GM19043 (cell line): Measurements from ENCODE around the gene GRM5.
"Not testable (repeated sequence)": the region's sequence is repeated elsewhere in the genome, so short reads cannot be mapped to it uniquely, and the experiment has no call there.

Experiments
- ATAC-seq: cut with Tn5 transposase; IDR thresholded peaks from one replicate; pipeline ENCODE4 v1.9.1; 2021; ENCODE audit warnings: low read depth; ENCODE audit not compliant: unreplicated experiment

GRM5 gene

DNA sequence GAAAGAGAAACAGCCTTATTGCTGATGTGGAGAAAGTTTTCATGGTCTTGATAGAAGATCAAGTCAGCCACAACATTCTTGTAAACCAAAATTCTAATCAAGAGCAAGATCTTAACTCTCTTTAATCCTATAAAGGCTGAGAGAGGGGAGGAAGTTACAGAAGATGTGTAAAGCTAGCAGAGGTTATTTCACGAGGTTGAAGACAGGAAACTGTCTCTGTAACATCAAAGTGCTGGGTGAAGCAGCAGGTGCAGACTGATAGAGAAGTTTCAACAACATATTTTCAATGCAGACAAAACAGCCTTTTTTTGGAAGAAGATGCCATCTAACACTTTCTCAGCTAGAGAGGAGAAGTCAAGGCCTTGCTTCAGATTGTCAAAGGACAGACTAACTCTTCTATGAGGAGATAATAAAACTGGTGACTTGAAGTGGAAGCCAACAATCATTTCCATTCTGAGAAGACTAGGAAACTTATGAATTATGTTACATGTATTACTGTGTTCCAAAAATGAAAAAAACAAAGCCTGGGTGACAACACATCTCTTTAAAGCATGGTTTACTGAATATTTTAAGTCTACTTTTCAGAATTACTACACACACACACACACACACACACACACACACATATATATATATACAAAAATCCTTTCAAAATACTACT, 221.9 kb downstream of the GRM5 start:
- not testable (repeated sequence) for ATAC-seq

DNA sequence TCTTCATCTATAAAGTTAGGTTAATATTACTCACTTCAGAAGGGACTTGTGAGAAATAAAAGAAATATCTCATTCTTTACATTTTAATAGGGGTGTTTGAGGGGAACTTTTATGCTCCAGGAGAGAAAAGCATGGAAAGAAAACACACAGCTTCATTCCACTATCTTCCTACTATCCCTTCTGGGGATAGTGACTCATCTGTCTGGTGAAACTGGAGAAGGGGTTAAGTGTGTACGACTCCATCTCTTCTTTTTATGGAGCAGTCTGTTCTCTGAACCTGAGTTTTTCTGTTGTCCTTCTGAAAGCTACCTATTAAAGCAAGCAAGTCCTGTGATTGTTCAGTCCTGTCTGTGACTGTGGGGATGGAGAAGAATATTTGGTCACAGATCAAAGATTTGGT, 227.6 kb downstream of the GRM5 start:
- ATAC-seq, result not testable (repeated sequence)

DNA sequence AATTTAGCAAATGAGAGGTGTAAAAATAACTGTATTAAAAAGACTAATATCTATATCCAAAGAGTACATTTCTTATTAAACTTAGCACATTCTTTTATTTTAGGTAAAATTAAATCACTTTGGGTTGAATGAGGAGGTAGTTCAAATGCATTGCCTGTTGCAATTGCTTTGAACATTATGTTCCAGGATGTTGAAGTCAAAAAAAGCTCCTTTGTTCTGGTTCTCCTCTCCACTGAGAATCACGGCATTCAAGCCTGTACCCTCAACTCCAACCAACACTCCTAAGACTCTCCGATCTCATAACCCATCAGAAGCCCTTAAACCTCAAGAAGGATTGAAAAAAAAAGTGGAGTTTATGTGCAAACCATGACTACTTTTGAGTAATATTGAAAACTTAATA, 230.1 kb downstream of the GRM5 start:
- not testable (repeated sequence) for ATAC-seq

DNA sequence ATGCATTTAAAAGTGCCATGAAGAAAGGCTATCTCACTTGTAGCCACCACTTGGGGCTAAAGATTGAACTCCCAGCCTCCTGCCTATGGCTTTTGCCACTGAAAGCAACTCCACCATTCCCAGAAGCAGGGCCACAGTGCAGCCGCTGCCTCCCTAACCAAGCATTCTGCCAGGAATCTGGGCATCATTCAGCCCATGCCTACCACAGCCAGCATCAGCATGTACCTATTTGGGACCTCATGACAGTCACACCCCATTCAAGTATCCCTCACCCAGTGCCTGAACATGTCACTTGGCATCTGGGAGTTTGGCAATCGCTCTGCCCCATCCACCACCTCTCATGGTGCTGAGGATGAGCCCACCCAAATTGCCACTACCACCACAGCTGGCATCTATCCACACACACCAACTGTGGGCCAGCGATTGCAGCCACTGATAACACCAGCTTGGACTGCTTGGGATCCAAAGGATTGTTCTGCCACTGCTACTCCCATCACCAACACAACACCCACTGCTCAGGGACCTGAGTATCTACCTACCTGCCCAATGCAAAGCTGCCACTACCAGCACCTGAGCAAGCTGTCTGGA, 234.4 kb downstream of the GRM5 start:
- no peak for ATAC-seq

DNA sequence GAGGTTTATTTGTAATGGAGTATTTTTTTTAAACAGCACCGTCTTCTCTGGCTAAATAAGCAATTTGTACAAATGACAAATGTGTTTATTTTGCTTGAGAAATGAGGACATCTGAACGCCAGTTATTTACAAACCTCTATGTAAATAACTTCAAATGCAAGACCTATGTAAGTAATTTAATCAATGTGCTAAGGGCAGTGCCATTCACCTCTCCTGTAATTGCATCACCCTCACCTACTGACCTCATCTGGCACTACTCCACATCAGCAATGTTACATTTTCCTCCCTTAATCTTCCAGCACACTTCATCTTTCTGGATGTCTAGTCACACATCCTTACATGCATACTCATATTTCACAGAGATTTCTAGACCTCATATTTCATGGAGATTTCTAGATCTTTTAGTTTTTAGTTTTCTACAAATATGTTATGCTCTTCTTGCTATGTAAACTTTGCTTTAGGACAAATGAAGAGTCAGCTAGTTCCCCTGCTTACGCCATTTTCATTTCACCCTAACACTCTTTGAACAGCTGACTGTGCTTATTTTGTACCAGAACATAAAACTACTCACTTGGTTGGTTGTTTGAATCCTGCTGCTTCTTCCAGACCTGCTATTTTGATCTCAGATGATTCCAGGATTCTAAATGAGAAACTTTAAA, 238.6 kb downstream of the GRM5 start:
- no peak for ATAC-seq

DNA sequence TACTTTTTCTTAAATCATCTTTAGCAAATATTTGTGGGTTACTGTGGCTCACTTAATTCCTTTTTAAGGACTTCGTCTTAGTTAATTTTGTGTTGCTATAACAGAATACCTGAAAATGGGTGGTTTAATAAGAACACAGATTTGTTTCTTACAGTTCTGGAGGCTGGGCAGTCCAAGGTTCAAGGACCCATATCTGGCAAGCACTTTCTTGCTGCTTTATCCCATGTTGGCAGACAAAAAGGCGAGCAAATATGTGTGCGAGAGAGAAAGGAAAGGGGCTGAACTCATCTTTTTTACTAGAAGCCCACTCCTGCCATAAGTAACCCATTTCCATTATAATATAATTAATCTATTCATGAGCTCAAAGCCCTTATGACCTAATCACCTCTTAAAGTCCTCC, 246.2 kb downstream of the GRM5 start:
- ATAC-seq, result no peak

DNA sequence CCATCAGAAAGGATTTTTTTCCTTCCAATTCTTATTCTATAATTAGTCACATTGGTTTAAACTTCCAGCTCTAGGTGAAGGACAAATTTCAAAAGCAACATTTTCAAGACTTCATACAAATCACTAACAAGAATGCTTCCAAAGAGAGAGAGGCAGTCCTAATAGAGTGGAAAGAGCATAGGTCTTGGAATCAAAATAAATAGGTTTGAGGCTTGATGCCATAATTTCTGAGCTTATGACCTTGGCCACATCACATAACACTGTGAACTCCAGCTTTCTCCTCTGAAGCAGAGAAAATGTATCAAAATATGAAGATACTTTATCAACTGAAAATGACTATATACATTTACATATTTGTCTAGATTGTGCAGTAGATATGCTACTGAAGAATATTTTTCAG, 246.8 kb downstream of the GRM5 start:
- no peak for ATAC-seq

DNA sequence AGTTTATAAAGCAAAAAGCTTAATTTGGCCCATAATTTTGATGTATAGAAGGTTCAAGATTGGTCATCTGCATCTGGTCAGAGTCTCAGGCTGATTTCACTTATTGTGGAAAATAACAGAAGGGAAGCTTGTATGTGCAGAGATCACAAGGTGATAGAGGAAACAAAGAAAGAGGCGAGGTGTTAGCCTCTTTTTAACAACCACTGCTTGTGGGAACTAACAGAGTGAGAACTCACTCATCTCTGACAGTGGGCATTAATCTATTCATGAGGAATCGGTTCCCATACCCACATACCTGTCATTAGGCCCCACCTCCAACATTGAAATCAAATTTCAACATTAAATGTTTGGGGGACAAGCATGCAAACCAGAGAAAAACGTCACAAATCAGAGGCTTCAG, 250.3 kb downstream of the GRM5 start:
- ATAC-seq, result no peak

DNA sequence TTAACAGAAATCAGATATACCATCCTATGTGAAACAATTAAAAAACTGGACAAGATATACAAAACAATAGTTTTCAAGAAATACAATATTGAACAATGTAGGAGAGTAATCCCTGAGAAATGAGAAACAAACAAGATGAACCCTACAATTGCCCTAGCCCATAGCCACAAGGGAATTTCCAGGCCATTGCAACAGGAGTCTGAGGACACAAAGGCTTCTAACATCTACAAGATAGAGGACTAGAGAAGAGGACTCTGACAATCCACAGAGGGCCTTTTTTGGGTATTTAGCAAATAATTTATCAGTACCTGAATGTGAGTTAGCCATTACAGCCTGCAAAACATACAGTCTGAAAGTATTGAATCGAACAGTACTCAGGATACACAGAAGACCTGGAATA, 251.7 kb downstream of the GRM5 start:
- ATAC-seq, result no peak

DNA sequence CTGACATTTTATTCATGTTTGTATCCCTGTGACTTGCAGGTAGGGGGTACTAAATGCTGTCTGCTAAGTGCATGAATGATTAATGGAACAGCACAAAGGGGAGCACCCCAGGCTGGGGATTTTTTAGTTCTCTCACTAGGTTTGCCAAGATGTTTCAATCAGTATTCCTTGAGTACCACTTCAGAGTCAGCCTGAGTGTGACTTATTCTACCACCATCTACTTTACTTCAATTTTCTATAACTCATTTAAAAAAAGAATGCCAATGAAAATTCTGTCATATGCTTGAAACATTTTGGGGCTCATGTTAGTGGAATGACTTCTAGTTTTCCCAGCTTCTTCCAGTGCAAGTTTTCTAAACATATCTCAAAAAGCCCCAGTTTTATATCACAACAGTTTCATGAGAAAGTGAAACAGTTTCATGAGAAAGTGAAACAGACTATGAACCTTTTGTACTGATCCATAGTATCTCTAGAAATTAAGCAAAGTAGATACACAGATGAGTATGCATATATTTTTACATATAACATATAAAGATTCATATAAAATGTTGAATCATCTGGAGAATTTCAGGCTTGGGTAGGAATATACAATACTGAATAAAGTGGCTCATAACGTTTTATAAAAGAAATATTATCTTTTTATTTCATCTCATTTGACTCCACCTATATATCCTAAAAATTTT, 252.4 kb downstream of the GRM5 start:
- peak; percentile 91 for ATAC-seq

DNA sequence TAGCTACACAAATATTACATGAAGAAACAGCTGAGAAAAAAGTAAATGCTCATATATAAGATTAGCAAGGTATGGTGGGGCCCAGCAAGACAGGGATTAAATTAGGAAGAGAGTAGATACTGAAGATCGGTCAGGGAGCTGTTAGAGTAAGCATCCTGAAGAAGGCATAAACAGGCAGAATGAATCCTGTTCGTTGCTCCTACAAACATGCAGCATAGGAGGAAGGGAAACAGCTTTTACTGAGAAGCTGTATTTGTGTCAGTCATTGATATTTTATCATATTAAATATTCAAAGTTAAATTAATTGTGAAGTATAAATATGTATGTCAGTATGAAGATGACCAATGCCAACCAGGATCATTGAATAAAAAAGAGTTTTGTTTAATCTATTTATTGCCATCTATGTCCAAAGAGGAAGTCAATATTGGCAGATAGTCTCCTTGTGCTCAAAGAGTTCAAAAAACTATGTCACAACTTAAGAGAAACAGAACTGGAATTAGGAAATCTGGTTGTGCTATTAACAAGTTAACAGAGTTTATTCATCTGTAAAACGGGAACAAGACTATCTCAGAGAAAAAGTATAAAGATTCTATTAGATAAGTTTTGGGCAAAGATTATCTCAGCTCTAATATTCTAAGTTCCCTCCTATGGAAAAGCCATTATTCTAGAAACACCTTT, 255.2 kb downstream of the GRM5 start:
- no peak for ATAC-seq

DNA sequence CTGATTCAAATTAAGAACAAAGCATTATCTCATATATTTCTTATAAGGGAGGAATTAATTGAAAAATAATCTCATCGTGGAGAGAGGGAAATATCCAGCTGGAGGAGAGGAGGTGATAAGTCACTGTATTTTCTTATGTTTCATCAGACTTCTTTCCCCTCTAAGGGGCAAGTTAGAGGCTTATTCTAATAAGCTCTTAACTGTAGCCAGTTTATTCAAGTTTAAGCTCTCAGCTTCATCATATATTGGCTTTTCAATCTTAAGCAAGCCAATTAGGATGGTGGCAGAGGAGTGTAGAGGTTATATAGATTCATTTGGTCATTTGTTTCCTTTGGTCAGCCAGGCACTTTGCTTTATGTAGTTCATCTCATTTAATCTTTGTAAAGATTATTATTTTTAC, 256.7 kb downstream of the GRM5 start:
- ATAC-seq, result no peak

DNA sequence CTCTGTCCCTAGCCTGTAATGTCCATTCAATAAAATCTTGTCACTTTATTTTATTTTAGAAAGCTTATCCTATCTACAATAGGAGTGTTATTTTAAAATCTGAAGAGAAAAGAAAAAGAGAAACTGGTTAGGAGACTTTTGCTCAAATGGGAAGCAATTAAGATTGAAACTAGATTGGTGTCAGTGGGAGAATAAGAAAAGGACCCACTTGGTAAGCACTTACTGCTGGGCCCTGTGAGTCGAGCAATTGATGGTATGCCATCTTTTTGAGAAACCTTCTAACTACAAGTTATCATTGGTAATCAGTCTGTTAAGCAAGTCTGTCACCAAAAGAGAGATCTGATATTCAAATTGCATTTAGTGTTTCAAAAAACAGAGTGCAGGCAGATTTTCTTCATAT, 258.4 kb downstream of the GRM5 start:
- ATAC-seq, result no peak

DNA sequence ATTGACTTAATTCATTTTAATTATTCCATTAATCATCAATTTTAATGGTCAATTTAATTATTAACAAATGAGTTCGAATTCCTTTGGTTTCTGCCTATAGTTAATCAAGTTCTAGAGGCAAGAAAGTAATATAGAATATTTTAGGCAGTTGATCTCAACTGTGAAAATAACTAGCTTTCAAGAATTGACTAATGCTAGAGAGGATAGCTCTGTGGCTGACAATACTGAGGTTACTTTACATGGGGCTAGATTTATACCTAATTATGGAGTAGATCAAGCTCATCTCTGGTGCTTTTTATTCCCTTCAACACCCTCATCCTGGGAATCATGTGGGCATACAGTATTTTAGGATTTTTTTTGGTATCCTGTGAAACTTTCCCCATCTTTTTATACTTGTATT, 259.4 kb downstream of the GRM5 start:
- no peak for ATAC-seq

DNA sequence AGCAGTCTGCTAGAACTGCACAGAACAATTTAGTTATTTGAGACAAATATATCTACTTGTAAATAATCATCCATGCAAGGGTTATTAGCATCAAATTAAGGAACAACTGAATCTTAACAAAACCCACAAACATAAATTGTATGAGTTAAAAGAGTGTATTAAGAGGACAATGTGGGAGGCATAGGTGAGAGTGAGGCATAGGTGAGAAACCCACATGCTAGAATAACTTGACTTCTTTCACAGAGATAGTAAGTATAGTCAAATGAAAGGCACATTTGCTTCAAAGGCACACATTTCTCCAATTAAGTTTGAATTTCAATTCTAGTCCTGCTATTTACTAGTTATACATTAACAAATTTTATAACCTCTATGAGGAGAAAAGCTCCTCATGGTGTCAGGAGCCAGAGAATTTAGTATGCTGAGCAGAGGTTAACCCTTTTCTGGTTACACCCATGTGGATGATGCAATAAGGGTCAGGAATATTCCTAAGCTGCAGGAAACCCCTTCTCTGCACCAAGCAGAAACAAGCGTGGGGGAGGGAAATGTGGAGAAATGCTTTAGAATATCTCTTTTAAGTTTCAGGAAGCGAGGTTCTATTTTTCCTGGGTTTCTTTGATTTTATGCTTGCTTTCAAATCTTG, 264.2 kb downstream of the GRM5 start:
- no peak for ATAC-seq

DNA sequence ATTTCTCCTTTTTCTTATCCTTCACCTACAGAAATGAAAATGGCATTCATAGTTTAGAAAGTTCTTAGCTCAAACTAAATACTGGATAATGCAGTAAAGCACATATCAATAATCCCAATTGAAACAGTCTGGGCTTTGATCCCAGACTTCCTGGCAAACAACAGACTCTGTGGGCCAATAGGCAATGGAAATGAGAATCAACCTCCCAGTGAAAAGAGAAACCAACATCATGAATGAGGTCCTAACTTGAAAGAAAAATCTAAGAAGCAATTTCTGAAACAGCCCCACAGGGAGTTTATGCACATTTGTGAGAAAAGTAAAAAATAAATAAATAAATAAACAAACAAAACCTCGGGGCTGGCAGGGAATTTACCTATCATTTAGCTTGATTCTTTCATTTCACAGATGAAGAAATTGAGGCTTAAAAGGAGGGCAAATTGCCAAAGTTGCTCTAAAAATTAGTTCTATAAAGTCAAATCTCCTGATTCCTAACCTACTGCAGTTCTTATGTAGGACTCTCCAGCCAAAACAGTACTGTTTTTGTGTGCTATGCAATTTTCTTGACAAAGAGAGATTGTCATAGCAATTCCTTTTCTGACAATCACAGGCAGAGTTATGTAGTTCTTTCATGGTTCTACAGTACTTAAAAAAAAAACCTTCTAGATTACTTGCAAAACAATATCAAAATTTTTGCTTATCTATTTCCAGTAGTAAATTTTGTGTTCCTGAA, 265.8 kb downstream of the GRM5 start:
- no peak for ATAC-seq

DNA sequence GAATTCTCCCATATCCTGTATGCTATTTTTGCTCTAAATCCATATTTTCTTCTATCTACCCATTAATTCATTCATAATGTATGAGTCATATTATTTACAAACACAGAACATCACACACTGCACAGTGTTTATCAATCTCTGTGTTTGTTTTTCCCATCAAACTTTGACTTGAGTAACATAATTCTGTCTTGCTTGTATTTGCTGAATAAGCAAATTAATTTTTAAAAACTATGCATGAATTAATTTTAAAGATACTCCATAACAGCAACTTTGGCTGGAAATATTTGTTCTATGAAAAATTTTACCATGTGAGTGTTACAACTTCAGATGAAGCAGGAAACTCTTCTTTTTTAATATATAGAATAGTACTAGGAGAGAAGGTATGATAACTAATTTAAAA, 275.6 kb downstream of the GRM5 start:
- ATAC-seq, result no peak

DNA sequence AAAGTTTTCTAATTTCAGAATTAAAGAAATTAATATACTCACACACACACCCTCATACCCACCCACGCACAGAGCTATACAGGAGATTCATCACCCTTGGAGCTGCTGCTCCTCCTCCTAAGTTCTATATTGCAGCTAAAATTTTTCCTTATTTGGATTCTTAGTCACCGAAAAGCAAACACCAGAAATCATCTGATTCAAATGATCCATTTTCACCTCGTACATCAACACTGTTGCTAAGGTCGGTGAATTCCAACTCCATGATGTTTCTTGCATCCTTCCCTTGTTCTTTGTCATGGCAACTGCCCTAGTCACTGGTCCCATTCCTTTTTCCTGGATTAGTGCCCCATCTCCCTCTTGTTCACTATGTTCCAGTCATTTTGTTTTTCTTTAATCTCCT, 286.2 kb downstream of the GRM5 start:
- ATAC-seq, result no peak

DNA sequence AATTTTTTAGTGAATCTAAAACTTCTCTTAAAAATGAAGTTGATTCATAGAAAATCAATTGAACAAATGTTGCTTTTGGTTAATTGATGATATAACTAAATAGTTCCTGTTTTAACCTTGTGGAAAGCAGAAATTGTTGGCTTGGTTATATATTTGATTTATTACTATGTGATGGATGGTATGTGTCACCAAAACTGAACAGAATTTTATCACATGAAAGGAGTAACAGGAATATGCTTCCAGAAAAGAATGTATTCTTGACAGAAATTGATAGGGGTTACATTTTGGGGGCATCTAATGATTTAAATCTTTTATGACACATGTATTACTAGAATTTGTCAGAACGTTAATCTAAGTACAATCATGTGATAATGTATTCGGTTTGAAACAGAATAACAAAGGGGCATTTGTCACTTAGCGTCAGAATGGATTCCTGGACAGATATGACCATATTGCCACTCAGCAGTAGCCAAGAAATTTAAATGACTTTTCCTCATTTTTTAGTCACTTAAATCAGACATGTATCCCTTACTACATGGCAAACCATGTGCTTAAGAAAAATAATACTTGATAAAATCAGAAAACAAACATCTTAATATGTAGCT, 295.2 kb downstream of the GRM5 start:
- ATAC-seq, result no peak

DNA sequence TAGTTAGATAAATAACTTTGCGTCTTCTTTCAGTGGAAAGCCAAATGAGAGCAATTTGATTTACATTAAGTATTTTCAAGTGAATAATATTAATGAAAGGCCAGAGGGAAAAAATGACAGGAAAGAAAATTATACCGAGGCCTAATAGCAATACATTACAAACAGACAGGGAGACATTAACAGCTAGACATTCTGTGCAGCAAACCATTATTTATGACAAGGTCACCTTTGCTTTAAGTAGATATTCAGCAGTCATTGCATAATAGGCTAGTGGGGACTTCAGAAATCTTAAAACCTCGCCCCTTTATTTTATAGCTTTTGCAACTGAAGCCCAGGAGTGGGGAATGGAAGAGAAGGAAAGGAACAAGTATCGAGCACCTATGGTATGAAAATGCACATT, 321.6 kb downstream of the GRM5 start:
- ATAC-seq, result no peak
